Astrocyte (in vitro differentiated cells and primary cell): ENCODE measurements around the gene AKAP13.

Source experiments
- EZH2 ChIP-seq: IDR thresholded peaks from 2 replicates; pipeline ENCODE4 v1.6.1; 2012; ENCODE audit warnings: mild to moderate bottlenecking, low read length, inconsistent platforms; ENCODE audit not compliant: insufficient read depth
- TF ChIP-seq, protein P1 (sequence below): IDR thresholded peaks from 2 replicates; pipeline ENCODE4 v1.5.1; 2011; ENCODE audit warnings: low read depth, mild to moderate bottlenecking, inconsistent platforms, low read length, moderate library complexity; ENCODE audit not compliant: insufficient read depth

DNA sequence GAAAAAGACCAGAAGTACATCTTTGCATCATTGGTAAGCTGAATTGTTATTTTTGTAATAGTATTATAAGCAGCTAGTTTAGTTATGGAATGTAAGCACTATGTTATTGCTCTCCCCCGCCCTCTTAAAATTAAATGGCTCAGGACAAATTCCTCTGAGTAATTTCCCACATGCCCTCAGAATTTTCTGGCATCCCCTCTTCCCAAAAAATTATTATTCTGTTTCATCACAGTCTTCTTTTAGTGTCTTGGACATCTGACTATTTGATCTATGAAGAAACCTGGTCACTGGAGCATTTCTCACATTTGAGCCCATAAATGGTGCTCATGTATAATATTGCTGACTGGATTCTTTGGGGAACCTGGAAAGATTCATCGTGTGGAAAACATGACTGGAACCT lies 346.1 kb downstream of the AKAP13 start:
- TF ChIP-seq, protein P1, sequence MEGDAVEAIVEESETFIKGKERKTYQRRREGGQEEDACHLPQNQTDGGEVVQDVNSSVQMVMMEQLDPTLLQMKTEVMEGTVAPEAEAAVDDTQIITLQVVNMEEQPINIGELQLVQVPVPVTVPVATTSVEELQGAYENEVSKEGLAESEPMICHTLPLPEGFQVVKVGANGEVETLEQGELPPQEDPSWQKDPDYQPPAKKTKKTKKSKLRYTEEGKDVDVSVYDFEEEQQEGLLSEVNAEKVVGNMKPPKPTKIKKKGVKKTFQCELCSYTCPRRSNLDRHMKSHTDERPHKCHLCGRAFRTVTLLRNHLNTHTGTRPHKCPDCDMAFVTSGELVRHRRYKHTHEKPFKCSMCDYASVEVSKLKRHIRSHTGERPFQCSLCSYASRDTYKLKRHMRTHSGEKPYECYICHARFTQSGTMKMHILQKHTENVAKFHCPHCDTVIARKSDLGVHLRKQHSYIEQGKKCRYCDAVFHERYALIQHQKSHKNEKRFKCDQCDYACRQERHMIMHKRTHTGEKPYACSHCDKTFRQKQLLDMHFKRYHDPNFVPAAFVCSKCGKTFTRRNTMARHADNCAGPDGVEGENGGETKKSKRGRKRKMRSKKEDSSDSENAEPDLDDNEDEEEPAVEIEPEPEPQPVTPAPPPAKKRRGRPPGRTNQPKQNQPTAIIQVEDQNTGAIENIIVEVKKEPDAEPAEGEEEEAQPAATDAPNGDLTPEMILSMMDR = no peak
- no peak for TF ChIP-seq EZH2
